Right lobe of liver (tissue), 6 donors: ENCODE measurements around the gene ZDHHC14. TPM values are rescaled to one million over a fixed set of nuclear protein-coding genes. Genes with fewer than 3 reads are reported as not detected.

ENCODE experiments used
- ATAC-seq, 4 donors: fragments of 200-7000 bp; cut with Tn5 transposase; one replicate each; pipeline ENCODE4 v1.9.1; 2020; ENCODE audit warnings: mild to moderate bottlenecking in 4 of 4, moderate library complexity in 4 of 4
- DNase-seq, 3 donors: peaks; one replicate each; pipeline ENCODE4 v3.0.0-alpha.2; 2020
- H3K27ac ChIP-seq, 3 donors: fragments of 200-600 bp; one replicate each; pipeline ENCODE4 v1.8.0; 2022
- H3K27me3 ChIP-seq, 2 donors: fragments of 200-600 bp; one replicate each; pipeline ENCODE4 v1.8.0; 2022
- H3K36me3 ChIP-seq, 4 donors: fragments of 200-600 bp; sonication (generic) in 1 of 4; one replicate each; pipeline versions ENCODE4 v1.5.1 to v1.8.0; 2017 to 2022; ENCODE audit warnings: control low read depth in 1 of 4
- H3K4me1 ChIP-seq, 4 donors: fragments of 200-600 bp; sonication (generic) in 1 of 4; one replicate each; pipeline versions ENCODE4 v1.5.1 to v1.8.0; 2017 to 2022; ENCODE audit warnings: control low read depth in 1 of 4
- H3K4me3 ChIP-seq, 3 donors: fragments of 200-600 bp; one replicate each; pipeline ENCODE4 v1.8.0; 2022
- H3K9me3 ChIP-seq, 4 donors: fragments of 200-600 bp; sonication (generic) in 1 of 4; one replicate each; pipeline versions ENCODE4 v1.5.1 to v1.8.0; 2017 to 2022; ENCODE audit warnings: control low read depth in 1 of 4
- CTCF ChIP-seq, 4 donors: fragments of 200-600 bp in 3 of 4; fragments of 450-650 bp in 1 of 4; IDR thresholded peaks; one replicate each; pipeline versions ENCODE4 v1.5.1 to v1.8.0; 2016 to 2022; ENCODE audit warnings: antibody characterized with exemption in 4 of 4, mild to moderate bottlenecking in 2 of 4
- POLR2A ChIP-seq: fragments of 450-650 bp; IDR thresholded peaks from one replicate; pipeline ENCODE4 v1.6.1; 2017; ENCODE audit warnings: antibody characterized with exemption, mild to moderate bottlenecking
- WGBS: methylation state at CpG from one replicate; pipeline ENCODE4 v1.1.6; 2018; ENCODE audit warnings: low coverage, low lambda C conversion rate; ENCODE audit not compliant: insufficient coverage; ENCODE audit errors: missing lambda C conversion rate; 5-methylcytosine and 5-hydroxymethylcytosine counted together
- intact Hi-C, 2 donors: fragments of 100-400 bp; cut with DNase I; formaldehyde crosslinking; loops; one replicate each; pipeline versions ENCODE4 v1.11.2 to v1.14.1; 2022
- total RNA-seq, 6 experiments: library from RNA; depleted of rRNA in 2 of 6; stranded (reverse); fragments of >200 nt in 2 of 6; fragmentation: NEBNext Ultra II Directional in 3 of 6; extraction: Animal tissue kit (Norgen Biotek cat#: 25700) in 3 of 6; gene quantifications; one replicate each; pipeline versions ENCODE4 v1.1.0 to v1.2.4, GENCODE V29; 2016 to 2023
- donor health status: DM: no; HTN: yes; CAD: no.
- donor health status: DM: no; HTN: no; CAD: no.
- donor health status: DM: no; HTN: no; CAD: no.
- donor health status: DM: no; HTN: yes; CAD: no.
- donor health status: DM: no; HTN: yes; CAD: no.

Gene ZDHHC14
- total RNA-seq, 6 experiments from 2014 or later, result 7.3 to 13.0 (median 10.3) TPM

DNA sequence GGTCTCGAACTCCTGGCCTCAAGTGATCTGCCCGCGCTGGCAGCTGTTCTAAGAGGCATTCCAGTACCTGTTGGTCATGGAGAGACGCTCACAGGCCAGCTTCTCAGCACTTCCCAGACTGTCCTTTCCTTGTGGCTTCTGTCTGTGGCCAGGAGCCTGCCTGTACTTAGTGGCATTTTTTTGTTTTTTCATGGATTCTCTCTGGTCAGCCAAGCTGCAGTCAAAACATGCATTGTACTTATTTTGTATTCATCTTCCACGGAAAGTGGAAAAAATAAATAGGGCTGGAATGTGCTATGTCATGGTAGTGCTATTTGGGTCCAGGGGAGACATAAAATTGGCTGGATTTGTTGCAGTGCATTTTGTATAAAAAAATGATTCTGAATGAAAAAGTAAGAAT is 29.1 kb downstream of the ZDHHC14 start:
- Histone ChIP-seq H3K4me3 (no peak overlapping the region), H3K36me3 (no peaks in the 10 kb centered on the region), H3K27ac (no peak overlapping the region), H3K4me1 (peaks cover 0 to 14% (median 2%) of the 10 kb centered on the region in 4 donors), H3K27me3 (no peaks in the 10 kb centered on the region), H3K9me3 (no peaks in the 10 kb centered on the region)
- ATAC-seq, result no peak
- 29% methylated on average over 1 of the region's 5 CpGs for WGBS
- no peak for DNase-seq
- intact Hi-C loops, result no loop called here
- TF ChIP-seq CTCF (IDR thresholded peaks at IDR 0.05), result no peak
- no peak for TF ChIP-seq POLR2A

GRCh38 chr6:157411368-157411767 is 30.4 kb downstream of the ZDHHC14 start:
- WGBS, result 86% methylated on average over 1 of the region's 1 CpG
- DNase-seq (no peak), ATAC-seq (no peak)
- H3K36me3 ChIP-seq, result no peaks in the 10 kb centered on the region
- intact Hi-C loops, result no loop called here
- H3K4me3 ChIP-seq, result no peak overlapping the region
- no peaks in the 10 kb centered on the region for H3K27me3 ChIP-seq
- TF ChIP-seq CTCF (IDR thresholded peaks at IDR 0.05), result no peak
- H3K9me3 ChIP-seq, result no peaks in the 10 kb centered on the region
- H3K27ac ChIP-seq, result no peak overlapping the region
- peaks cover 0 to 14% (median 2%) of the 10 kb centered on the region in 4 donors for H3K4me1 ChIP-seq

GRCh38 chr6:157412791-157413190 is 31.8 kb downstream of the ZDHHC14 start:
- no peak for TF ChIP-seq POLR2A
- TF ChIP-seq CTCF (IDR thresholded peaks at IDR 0.05), result no peak
- Histone ChIP-seq H3K27ac (no peak overlapping the region), H3K36me3 (no peaks in the 10 kb centered on the region), H3K27me3 (no peaks in the 10 kb centered on the region), H3K4me1 (peaks cover 0 to 8% (median 0%) of the 10 kb centered on the region in 4 donors), H3K4me3 (no peak overlapping the region), H3K9me3 (no peaks in the 10 kb centered on the region)
- DNase-seq (no peak), ATAC-seq (no peak)
- WGBS, result 91% methylated on average over 7 of the region's 11 CpGs
- intact Hi-C loops, result no loop called here

DNA sequence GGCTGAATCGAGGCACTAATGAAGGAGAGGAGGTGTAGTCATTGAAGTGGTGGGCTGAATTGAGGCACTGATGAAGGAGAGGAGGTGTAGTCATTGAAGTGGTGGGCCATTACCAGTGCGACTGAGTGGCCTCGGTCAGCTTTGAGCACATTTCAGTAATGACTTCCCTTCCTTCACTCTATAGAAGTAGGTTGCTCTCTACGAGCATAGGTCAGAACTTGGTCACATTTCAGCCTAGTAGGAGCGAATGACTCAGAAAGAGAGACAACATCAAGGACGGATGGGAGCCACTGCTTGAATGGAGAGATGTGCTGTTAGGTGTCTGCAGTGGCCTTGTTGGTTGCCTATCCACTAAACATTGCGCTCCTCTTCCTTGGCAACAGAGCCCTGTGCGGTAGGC is 39.5 kb downstream of the ZDHHC14 start:
- Histone ChIP-seq H3K27me3 (no peaks in the 10 kb centered on the region), H3K27ac (no peak overlapping the region), H3K9me3 (no peaks in the 10 kb centered on the region), H3K4me1 (peaks cover 0 to 29% (median 12%) of the 10 kb centered on the region in 4 donors), H3K36me3 (no peaks in the 10 kb centered on the region), H3K4me3 (no peak overlapping the region)
- intact Hi-C loops, result no loop called here
- DNase-seq (no peak), ATAC-seq (no peak)
- TF ChIP-seq CTCF (IDR thresholded peaks at IDR 0.05) (no peak), POLR2A (no peak)
- WGBS, result 67% methylated on average over 5 of the region's 8 CpGs

DNA sequence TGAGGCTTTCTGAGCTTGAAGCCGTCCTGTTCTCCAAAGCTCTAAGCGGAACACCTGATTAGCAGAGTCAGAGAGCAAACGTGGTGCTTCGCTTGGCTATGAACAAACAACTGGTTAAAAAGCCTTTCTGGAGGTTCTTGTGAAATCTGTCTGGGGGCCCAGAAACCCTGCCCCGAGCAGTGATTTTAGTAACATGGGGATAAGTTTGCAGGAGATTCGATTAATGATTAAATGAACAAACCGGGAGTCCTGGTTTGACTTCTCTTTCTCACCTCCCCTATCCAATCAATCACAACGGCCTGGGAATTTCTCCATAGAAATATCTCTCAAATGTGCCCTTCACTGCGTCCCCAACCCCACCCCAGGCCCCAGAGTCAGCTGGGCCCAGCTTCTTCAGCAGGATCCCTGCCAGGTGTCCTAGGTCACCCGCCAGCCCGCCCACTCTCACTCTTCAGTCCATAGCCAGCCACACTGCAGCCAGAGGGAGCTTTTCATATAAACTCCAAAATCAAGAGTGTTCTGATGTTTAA is 43.6 kb downstream of the ZDHHC14 start:
- Histone ChIP-seq H3K27me3 (no peaks in the 10 kb centered on the region), H3K4me3 (peak overlapping the region in 1 of 3 donors; percentile 23), H3K4me1 (peaks cover 0 to 28% (median 14%) of the 10 kb centered on the region in 4 donors), H3K36me3 (no peaks in the 10 kb centered on the region), H3K27ac (peak overlapping the region; percentile 8 to 76 (median 67)), H3K9me3 (no peaks in the 10 kb centered on the region)
- TF ChIP-seq POLR2A (peak; percentile 29), CTCF (IDR thresholded peaks at IDR 0.05) (peak; percentile 17 to 42 (median 30))
- intact Hi-C loops, result no loop called here
- ATAC-seq, result peak; percentile 95 to 98 (median 96)
- WGBS, result 22% methylated on average over 9 of the region's 11 CpGs
- peak; percentile 83 to 93 (median 91) for DNase-seq
